HK-2 (cell line): ENCODE data around the gene RILPL1.

ENCODE experiments used
- DNase-seq: peaks from one replicate; pipeline ENCODE4 v3.0.0-alpha.2; 2018; ENCODE audit not compliant: unreplicated experiment

The RILPL1 gene

GRCh38 chr12:123428591-123428990, 104.9 kb downstream of the RILPL1 start:
- DNase-seq, result no peak

GRCh38 chr12:123427036-123427769, 106.3 kb downstream of the RILPL1 start:
- no peak for DNase-seq

- DNase-seq, result no peak
These were observed 112.2 kb downstream of the RILPL1 start for GRCh38 chr12:123421314-123421713.
